K562 (cell line): ENCODE results near the gene CENPN.

ENCODE experiments used
- HDAC6 ChIP-seq: IDR thresholded peaks from 2 replicates; pipeline ENCODE4 v1.6.1; 2012; ENCODE audit warnings: low read depth, mild to moderate bottlenecking, control low read depth, inconsistent platforms, low read length, moderate library complexity
- POLR2AphosphoS5 ChIP-seq: IDR thresholded peaks from 2 replicates; pipeline ENCODE4 v1.6.1; 2011; ENCODE audit warnings: mild to moderate bottlenecking, low read depth, low read length, moderate library complexity; ENCODE audit not compliant: control insufficient read depth, insufficient read depth
- SMC3 ChIP-seq: conservative IDR thresholded peaks from 2 replicates; pipeline ENCODE4 v1.6.1; 2011; ENCODE audit warnings: low read depth, low read length, improper control_type of control experiment; ENCODE audit not compliant: insufficient read depth
- ZNF699 ChIP-seq: fragments of 250-450 bp; sonication (Bioruptor Pico); IDR thresholded peaks from 2 replicates; pipeline ENCODE4 v1.8.0; 2021; ENCODE audit warnings: mild to moderate bottlenecking, moderate library complexity; ENCODE audit not compliant: insufficient replicate concordance
- TF ChIP-seq, protein P1 (sequence below), 3 experiments: IDR thresholded peaks in 2 of 3; conservative IDR thresholded peaks in 1 of 3; 2 replicates each; pipeline ENCODE4 v1.5.1; 2011 to 2012; ENCODE audit warnings: low read length in 3 of 3, mild to moderate bottlenecking in 3 of 3, control low read depth in 2 of 3, improper control_type of control experiment in 1 of 3, inconsistent platforms in 1 of 3, low read depth in 1 of 3, mixed read lengths in 1 of 3, moderate library complexity in 1 of 3; ENCODE audit not compliant: insufficient read depth in 2 of 3
- TF ChIP-seq, protein P2 (sequence below), 2 experiments: fragments of 450-650 bp; formaldehyde crosslinking in 1 of 2; IDR thresholded peaks; 2 replicates each; pipeline versions ENCODE4 v1.4.0 to v1.6.1; 2014 to 2020; ENCODE audit warnings: mild to moderate bottlenecking in 2 of 2, borderline replicate concordance in 1 of 2, low read depth in 1 of 2
- TF ChIP-seq, protein P3 (sequence below): fragments of 250-450 bp; sonication (Bioruptor Pico); IDR thresholded peaks from 2 replicates; pipeline ENCODE4 v1.8.0; 2021; ENCODE audit warnings: moderate library complexity, mild to moderate bottlenecking, inconsistent platforms

DNA sequence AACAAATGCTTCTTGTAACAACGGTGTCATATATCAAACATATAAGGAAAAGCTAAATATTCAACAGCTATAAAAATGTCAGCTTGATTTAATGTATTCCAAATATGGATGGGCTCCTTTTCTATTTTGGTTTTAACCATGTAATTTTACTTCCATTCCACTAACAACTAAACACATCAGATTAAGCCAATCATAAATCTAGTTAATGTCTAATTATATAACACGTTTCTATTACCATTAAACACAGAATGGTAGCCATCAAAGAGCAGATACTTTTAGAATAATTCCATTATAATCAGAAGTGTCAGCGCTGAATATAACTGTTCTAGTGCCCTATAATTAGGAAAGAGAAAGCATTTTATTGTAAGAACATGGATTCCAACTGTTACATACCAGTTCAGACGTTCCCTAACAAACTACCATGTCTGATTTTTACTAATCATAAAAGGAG, 10.3 kb upstream of the CENPN start:
- TF ChIP-seq HDAC6 (no peak), POLR2AphosphoS5 (no peak), SMC3 (no peak), ZNF699 (CRISPR knock-in tag) (no peak)
- TF ChIP-seq, protein P1, sequence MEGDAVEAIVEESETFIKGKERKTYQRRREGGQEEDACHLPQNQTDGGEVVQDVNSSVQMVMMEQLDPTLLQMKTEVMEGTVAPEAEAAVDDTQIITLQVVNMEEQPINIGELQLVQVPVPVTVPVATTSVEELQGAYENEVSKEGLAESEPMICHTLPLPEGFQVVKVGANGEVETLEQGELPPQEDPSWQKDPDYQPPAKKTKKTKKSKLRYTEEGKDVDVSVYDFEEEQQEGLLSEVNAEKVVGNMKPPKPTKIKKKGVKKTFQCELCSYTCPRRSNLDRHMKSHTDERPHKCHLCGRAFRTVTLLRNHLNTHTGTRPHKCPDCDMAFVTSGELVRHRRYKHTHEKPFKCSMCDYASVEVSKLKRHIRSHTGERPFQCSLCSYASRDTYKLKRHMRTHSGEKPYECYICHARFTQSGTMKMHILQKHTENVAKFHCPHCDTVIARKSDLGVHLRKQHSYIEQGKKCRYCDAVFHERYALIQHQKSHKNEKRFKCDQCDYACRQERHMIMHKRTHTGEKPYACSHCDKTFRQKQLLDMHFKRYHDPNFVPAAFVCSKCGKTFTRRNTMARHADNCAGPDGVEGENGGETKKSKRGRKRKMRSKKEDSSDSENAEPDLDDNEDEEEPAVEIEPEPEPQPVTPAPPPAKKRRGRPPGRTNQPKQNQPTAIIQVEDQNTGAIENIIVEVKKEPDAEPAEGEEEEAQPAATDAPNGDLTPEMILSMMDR (IDR thresholded peaks at IDR 0.05 in 2 of 3, conservative IDR thresholded peaks at IDR 0.05 in 1 of 3; ENCODE audit: insufficient read depth in 2 of 3, low read depth in 1 of 3, low read length in 3 of 3): no peak
- TF ChIP-seq, protein P2, sequence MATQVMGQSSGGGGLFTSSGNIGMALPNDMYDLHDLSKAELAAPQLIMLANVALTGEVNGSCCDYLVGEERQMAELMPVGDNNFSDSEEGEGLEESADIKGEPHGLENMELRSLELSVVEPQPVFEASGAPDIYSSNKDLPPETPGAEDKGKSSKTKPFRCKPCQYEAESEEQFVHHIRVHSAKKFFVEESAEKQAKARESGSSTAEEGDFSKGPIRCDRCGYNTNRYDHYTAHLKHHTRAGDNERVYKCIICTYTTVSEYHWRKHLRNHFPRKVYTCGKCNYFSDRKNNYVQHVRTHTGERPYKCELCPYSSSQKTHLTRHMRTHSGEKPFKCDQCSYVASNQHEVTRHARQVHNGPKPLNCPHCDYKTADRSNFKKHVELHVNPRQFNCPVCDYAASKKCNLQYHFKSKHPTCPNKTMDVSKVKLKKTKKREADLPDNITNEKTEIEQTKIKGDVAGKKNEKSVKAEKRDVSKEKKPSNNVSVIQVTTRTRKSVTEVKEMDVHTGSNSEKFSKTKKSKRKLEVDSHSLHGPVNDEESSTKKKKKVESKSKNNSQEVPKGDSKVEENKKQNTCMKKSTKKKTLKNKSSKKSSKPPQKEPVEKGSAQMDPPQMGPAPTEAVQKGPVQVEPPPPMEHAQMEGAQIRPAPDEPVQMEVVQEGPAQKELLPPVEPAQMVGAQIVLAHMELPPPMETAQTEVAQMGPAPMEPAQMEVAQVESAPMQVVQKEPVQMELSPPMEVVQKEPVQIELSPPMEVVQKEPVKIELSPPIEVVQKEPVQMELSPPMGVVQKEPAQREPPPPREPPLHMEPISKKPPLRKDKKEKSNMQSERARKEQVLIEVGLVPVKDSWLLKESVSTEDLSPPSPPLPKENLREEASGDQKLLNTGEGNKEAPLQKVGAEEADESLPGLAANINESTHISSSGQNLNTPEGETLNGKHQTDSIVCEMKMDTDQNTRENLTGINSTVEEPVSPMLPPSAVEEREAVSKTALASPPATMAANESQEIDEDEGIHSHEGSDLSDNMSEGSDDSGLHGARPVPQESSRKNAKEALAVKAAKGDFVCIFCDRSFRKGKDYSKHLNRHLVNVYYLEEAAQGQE (IDR thresholded peaks at IDR 0.05; ENCODE audit: borderline replicate concordance): no peak
- TF ChIP-seq, protein P2 (CRISPR knock-in tag; IDR thresholded peaks at IDR 0.05; ENCODE audit: low read depth): no peak
- TF ChIP-seq, protein P3, sequence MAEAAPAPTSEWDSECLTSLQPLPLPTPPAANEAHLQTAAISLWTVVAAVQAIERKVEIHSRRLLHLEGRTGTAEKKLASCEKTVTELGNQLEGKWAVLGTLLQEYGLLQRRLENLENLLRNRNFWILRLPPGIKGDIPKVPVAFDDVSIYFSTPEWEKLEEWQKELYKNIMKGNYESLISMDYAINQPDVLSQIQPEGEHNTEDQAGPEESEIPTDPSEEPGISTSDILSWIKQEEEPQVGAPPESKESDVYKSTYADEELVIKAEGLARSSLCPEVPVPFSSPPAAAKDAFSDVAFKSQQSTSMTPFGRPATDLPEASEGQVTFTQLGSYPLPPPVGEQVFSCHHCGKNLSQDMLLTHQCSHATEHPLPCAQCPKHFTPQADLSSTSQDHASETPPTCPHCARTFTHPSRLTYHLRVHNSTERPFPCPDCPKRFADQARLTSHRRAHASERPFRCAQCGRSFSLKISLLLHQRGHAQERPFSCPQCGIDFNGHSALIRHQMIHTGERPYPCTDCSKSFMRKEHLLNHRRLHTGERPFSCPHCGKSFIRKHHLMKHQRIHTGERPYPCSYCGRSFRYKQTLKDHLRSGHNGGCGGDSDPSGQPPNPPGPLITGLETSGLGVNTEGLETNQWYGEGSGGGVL (CRISPR knock-in tag): no peak
